Omental fat pad (tissue), 4 donors: Measurements from ENCODE around the gene LPXN. TPM values are rescaled to one million over a fixed set of nuclear protein-coding genes. Genes with fewer than 3 reads are reported as not detected.

Experiments used
- ATAC-seq: fragments of 150-250 bp; one replicate; pipeline ENCODE4 v1.9.1; 2016; ENCODE audit warnings: mild to moderate bottlenecking, moderate library complexity; ENCODE audit not compliant: low FRiP score
- DNase-seq: peaks from one replicate; pipeline ENCODE4 v3.0.0-alpha.2; 2019; ENCODE audit warnings: low spot score
- CTCF ChIP-seq, 3 donors: fragments of 450-650 bp; IDR thresholded peaks; one replicate each; pipeline ENCODE4 v1.5.1; 2016 to 2017; ENCODE audit warnings: antibody characterized with exemption in 3 of 3, mild to moderate bottlenecking in 3 of 3, moderate library complexity in 2 of 3
- total RNA-seq, 4 donors: library from RNA; depleted of rRNA; stranded (reverse); fragments of >200 nt; gene quantifications; one replicate each; pipeline ENCODE4 v1.1.0, GENCODE V29; 2016

LPXN gene
- total RNA-seq, 4 donors from 2014 or later, result 9.8 to 40.7 (median 15.1) TPM

DNA sequence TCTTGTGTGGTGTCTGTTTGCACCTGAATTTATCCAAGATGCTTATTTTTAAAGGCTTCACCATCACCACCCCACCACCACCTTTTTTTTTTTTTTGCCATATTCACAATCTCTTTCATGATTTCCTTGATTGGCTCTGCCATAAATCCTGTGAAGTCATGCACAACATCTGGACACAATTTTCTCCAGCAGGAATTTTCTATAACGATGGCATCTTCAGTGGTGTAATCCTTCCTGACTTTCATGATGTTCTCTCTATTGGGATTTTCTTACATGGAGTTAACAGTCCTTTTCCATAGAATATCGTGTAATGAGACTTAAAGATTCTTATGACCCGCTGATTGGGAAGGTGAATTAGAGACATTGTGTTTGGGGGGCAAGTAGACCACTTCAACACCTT is 21.0 kb upstream of the LPXN start:
- no peak for TF ChIP-seq CTCF (IDR thresholded peaks at IDR 0.05)
- ATAC-seq (no peak), DNase-seq (no peak)

- ATAC-seq (no peak), DNase-seq (no peak)
- TF ChIP-seq CTCF (IDR thresholded peaks at IDR 0.05), result no peak
Measured at GRCh38 chr11:58594826-58595225, 19.2 kb upstream of the LPXN start.

DNA sequence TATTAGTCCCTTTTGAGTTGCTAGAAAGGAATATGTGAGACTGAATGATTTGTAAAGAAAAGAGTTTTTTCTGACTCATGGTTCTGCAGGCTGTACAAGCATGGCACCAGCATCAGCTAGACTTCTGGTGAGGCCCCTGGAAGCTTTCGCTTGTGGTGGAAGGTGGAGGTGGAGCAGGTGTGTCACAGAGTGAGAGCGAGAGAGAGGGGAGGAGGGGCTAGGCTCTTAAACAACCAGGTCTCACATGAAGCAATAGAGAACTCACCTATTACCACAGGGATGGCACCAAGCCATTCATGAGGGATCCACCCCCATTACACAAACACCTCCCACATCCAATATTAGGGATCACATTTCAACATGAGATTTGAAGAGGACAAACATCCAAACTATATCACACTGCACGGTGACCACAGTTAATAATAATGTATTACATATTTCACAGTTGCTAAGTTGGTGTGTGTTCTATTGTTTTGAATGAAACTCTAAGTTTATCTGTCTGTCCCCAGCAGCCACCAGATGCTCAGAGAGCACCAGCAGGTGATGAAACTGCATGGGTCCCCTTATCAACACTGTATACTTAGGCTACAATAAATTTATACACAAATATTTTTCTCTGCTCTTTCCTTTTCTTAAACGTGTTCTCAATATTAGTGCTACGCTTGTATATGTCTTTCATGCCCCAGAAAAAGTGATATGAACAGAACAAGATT is 17.3 kb upstream of the LPXN start:
- ATAC-seq (no peak), DNase-seq (no peak)
- no peak for TF ChIP-seq CTCF (IDR thresholded peaks at IDR 0.05)

DNA sequence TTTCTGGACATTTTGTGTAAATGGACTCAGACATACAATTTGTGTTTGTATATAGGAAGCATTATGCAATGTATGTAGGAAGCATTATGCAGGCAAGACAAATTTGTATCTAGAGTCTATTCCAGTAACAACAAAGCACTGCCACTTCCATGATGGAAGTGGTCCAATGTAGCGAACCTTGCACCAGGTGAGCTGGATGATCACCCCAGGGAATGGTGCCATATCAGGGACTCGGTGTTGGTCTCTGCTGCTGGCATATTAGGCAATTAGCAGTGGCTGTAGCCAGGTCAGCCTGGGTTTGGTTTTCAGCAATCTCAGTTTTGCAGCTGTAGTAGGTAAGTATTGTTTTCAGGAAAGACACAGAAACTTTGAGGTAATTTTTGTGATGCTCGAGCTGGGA is 16.0 kb upstream of the LPXN start:
- TF ChIP-seq CTCF (IDR thresholded peaks at IDR 0.05), result no peak
- no peak for DNase-seq
- ATAC-seq, result no peak

- no peak for TF ChIP-seq CTCF (IDR thresholded peaks at IDR 0.05)
- DNase-seq (no peak), ATAC-seq (no peak)
Measured at GRCh38 chr11:58586998-58587397, 11.3 kb upstream of the LPXN start.

DNA sequence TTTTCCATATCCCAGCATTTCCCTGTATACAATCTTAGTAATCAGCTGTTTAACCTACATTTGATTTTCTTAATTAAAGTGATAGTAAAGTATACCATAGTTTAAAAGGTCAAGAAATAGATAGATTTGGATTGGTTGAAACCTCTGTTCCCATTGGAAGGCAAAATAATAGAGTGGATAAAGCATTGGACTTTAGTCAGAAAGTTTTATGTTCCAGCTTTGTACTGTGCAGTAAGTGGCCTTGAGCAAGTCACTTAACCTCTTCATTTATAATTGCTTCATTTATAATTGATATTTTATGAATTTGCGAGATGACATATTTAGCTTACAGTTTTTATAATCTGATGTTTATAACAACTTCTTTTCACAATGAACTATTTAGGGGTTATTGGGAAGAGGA is 6.8 kb upstream of the LPXN start:
- no peak for DNase-seq
- TF ChIP-seq CTCF (IDR thresholded peaks at IDR 0.05), result no peak
- no peak for ATAC-seq

- no peak for ATAC-seq
- TF ChIP-seq CTCF (IDR thresholded peaks at IDR 0.05), result no peak
- no peak for DNase-seq
Measured at GRCh38 chr11:58580311-58580710, 4.7 kb upstream of the LPXN start.
